IPS-20b (cell line): Measurements from ENCODE around the gene C2CD2.

Source experiments
- H3K27ac ChIP-seq: one replicate; pipeline ENCODE4 v1.5.1; 2013; ENCODE audit warnings: low read length
- H3K27me3 ChIP-seq: 2 replicates; pipeline ENCODE4 v1.6.1; 2013; ENCODE audit warnings: mild to moderate bottlenecking, low read length, inconsistent platforms; ENCODE audit not compliant: insufficient read depth
- H3K36me3 ChIP-seq: 2 replicates; pipeline ENCODE4 v1.6.1; 2013; ENCODE audit warnings: low read depth, mild to moderate bottlenecking, inconsistent platforms, low read length, moderate library complexity; ENCODE audit not compliant: insufficient read depth
- H3K4me1 ChIP-seq: 2 replicates; pipeline ENCODE4 v1.6.1; 2013; ENCODE audit warnings: mild to moderate bottlenecking, control low read depth, inconsistent platforms, low read length, moderate library complexity; ENCODE audit not compliant: insufficient read depth
- H3K4me3 ChIP-seq: 2 replicates; pipeline ENCODE4 v1.5.1; 2013; ENCODE audit warnings: mild to moderate bottlenecking, low read length, inconsistent platforms
- H3K9ac ChIP-seq: 2 replicates; pipeline ENCODE4 v1.6.1; 2013; ENCODE audit warnings: low read depth, mild to moderate bottlenecking, inconsistent platforms, low read length, moderate library complexity
- H3K9me3 ChIP-seq: 2 replicates; pipeline ENCODE4 v1.6.1; 2013; ENCODE audit warnings: mild to moderate bottlenecking, low read depth, low read length, inconsistent platforms; ENCODE audit not compliant: insufficient read depth

The C2CD2 gene

DNA sequence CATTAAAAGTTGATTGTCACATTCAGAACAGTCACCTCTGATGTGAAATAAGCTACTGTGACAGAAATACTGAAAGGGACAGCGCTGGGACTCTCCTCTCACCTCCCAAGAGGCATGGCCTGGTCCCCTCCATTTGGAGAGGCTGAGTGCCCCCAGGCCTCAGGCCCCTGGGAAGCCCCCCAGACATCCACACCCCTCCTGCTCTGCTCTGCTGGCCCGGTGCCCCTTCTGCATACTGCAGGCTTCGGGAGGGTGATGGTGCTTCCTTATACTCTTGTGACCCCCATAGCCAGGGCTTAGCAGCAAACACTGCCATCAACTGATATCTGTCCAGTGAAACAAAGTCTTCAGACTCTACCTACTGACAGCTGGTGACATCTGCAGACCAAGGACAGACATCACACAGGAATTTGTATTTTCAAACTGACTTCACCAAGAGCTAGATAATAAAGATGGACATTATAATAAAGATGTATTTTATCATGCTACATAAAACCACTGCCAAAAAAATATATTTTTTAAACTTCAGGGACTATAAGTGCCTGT is 36.9 kb downstream of the C2CD2 start:
- no peaks in the 10 kb centered on the region for H3K9me3 ChIP-seq
- no peaks in the 10 kb centered on the region for H3K27me3 ChIP-seq
- no peak overlapping the region for H3K9ac ChIP-seq
- H3K36me3 ChIP-seq = peaks cover 15% of the 10 kb centered on the region; the same call in 1 of the 2 replicates
- no peak overlapping the region for H3K4me3 ChIP-seq
- no peaks in the 10 kb centered on the region for H3K4me1 ChIP-seq
- H3K27ac ChIP-seq = no peak overlapping the region

DNA sequence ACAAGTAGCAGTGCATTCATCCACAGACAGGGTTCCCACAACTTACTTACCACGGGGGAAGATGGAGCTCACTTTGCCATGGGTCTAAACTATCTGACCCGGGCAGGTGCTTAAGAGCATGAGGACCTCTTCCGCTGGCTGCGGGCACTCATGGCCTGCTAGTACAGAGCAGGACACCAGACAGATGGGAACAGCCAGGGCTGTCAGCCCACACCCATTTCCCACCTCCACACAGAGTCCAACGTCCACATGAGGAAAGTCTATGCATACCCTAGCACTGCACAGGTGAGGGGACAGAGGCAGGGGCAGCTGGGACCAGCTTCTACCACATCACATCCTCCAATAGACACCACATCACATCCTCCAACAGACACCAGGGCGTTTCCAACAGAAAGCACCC is 38.9 kb downstream of the C2CD2 start:
- no peaks in the 10 kb centered on the region for H3K27me3 ChIP-seq
- H3K9me3 ChIP-seq = no peaks in the 10 kb centered on the region
- peaks cover 21% of the 10 kb centered on the region; the same call in 1 of the 2 replicates for H3K36me3 ChIP-seq
- H3K4me1 ChIP-seq = no peaks in the 10 kb centered on the region
- no peak overlapping the region for H3K4me3 ChIP-seq
- no peak overlapping the region for H3K27ac ChIP-seq
- no peak overlapping the region for H3K9ac ChIP-seq

DNA sequence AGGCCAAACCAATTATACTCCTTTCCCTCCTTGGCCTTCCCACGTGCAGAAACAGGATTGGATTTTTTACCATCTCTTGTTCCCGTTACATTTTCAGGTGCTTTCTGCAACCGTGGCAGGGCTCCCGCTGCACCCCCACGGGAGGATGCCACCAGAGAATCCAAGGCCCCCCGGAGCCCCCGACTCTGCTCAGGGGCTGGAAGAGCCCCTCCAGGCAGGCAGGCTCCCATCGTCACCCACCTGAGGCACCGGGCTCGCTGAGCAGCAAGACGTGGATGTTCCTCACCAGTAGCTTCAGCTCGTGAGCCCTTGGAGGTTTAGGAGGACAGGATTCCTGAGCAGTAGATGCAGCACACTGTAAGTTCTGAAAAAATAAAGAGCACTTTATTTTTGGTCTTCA is 39.5 kb downstream of the C2CD2 start:
- Histone ChIP-seq H3K4me3 (no peak overlapping the region), H3K27me3 (no peaks in the 10 kb centered on the region), H3K4me1 (no peaks in the 10 kb centered on the region), H3K27ac (no peak overlapping the region), H3K9ac (no peak overlapping the region), H3K9me3 (no peaks in the 10 kb centered on the region), H3K36me3 (peaks cover 21% of the 10 kb centered on the region; the same call in 1 of the 2 replicates)

DNA sequence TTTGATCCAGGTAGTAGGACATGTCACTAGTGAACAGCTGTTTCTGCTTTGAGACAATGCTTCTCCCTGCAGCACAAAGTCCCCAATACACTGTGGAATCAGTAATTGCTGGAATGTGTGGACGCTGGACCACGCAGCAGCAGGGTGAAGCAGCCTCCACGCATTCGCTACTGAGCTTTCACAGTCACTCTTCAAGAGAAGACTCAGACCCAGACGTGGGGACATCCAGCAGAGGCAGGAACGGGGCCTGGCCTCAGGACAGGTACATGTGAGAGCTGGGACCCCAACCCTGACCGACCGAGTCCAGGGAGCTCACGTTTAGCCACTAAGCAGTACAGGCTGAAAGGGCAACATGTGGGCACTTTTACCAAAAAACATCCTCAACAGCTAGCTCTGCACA is 40.6 kb downstream of the C2CD2 start:
- no peaks in the 10 kb centered on the region for H3K27me3 ChIP-seq
- no peak overlapping the region for H3K27ac ChIP-seq
- peaks cover 21% of the 10 kb centered on the region; the same call in 1 of the 2 replicates for H3K36me3 ChIP-seq
- H3K4me3 ChIP-seq = no peak overlapping the region
- no peaks in the 10 kb centered on the region for H3K4me1 ChIP-seq
- H3K9me3 ChIP-seq = no peaks in the 10 kb centered on the region
- H3K9ac ChIP-seq = no peak overlapping the region

DNA sequence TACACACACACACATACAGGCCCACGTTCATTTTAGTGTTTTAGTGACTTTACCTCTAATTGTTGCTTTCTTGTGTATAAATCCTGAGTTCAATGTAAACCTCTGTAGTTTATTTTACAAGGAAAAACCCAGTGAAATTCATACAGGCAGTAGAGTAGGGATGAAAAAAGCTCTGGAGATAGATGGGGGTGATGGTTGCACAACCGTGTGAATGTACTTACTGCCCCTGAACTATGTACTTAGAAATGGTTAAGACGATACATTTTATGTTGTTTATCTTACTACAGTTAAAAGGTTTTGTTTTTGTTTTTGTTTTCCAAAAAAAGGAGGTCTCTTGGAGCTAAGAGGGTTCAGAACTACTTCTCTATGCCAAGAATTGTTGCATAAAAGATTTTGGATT is 45.0 kb downstream of the C2CD2 start:
- Histone ChIP-seq H3K4me3 (no peak overlapping the region), H3K9me3 (no peaks in the 10 kb centered on the region), H3K36me3 (peaks cover 7% of the 10 kb centered on the region; the same call in 1 of the 2 replicates), H3K9ac (no peak overlapping the region), H3K27ac (no peak overlapping the region), H3K27me3 (no peaks in the 10 kb centered on the region), H3K4me1 (no peaks in the 10 kb centered on the region)

DNA sequence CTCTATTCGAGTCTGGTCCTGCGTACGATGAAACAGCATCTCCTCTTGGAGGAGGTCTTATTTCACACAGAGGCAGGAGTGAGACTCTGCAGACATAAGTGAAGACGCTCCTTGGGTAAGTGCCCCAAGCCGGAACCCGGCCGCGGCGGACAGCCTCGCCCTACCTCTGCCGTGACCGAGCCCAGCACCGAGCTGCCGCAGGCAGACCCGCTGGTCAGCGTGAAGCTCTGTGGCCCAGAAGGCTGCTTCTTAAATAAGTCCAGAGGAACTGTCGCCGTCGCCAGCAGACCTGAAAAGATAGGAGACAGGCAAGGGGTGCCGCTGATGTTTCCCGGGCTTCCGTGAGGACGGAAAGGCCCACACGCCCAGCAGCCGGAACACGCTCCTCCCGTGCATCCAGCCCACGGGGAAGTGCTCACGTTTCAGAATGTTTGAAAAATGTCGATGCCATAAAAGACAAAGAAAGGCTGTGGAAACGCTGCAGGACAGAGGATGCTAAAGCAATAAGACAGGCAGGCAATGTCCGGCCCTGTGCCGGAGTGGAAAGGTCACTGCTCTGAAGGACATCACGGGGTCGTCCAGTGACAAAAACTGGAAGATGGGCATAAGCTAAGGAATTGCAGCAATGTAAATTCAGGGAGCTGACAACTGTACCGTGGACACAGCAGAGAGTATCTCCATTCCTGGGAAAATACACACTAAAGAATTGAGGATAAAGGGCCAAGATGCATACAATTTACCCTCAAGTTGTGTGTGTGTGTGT is 46.1 kb downstream of the C2CD2 start:
- Histone ChIP-seq H3K4me1 (no peaks in the 10 kb centered on the region), H3K36me3 (peaks cover 7% of the 10 kb centered on the region; the same call in 1 of the 2 replicates), H3K9me3 (no peaks in the 10 kb centered on the region), H3K27ac (no peak overlapping the region), H3K27me3 (no peaks in the 10 kb centered on the region), H3K4me3 (no peak overlapping the region), H3K9ac (no peak overlapping the region)

DNA sequence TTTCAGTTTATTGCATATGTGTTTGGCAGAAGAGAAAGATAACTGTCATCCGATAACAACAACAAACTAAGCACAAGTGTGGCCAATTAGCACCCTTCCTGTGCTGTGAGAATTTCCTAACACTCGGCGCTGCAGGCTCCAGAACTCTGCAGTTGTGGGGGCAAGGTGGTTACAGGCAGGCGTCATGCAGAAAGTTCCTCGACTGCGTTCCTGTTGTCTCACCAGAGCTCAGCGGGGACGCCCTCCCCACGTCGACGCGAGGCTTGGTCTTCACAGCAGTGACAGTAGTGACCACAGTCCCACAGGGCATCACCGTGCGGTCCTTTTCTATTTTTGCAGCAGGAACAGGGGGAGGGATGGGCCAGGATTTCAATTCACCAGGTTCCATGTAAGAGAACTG is 47.0 kb downstream of the C2CD2 start:
- H3K9me3 ChIP-seq = no peaks in the 10 kb centered on the region
- H3K4me1 ChIP-seq = no peaks in the 10 kb centered on the region
- H3K27ac ChIP-seq = no peak overlapping the region

DNA sequence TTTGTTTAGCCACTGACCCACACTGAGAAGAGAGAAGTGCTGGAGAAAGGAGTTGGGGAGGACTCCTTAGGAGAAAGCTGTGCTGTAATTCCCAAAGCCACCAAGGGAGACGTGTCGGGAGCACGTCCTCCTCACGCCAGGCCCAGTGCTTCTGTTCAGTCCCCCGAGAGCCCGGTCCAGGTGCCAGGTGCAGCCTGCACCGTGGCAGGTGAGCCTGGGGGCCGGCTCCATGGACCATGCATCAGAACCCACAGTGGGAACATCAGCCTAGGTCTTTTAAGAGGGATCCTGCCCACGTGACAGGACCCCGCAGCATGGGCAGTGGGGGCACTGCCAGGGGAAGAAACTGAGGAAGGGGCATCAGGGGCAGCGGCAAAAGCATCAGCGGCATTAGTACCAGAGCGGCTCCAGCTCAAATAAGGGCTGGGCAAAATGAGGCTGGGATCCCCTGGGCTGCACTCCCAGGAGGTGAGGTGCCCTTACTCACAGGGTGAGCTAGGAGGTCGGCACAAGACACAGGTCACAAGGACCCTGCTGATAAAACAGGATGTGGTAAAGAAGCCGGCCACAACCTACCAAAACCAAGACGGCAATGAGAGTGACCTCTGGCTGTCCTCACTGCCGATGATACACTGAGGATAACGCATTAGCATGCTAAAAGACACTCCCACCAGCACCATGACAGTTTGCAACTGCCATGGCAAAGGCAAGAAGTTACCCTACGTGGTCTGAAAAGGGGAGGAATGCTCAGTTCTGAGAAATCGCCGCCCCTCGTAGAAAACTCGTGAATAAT is 50.1 kb downstream of the C2CD2 start:
- no peak overlapping the region for H3K27ac ChIP-seq
- H3K27me3 ChIP-seq = no peaks in the 10 kb centered on the region
- no peak overlapping the region for H3K9ac ChIP-seq
- H3K4me1 ChIP-seq = no peaks in the 10 kb centered on the region
- 0 out of 2 replicates have a peak, but pooled peaks cover 4% of the 10 kb centered on the region for H3K36me3 ChIP-seq
- H3K9me3 ChIP-seq = no peaks in the 10 kb centered on the region
- H3K4me3 ChIP-seq = no peak overlapping the region

More for the DNA sequence above, 47.0 kb downstream of the C2CD2 start:
- no peak overlapping the region for H3K4me3 ChIP-seq
- peaks cover 4% of the 10 kb centered on the region; the same call in 1 of the 2 replicates for H3K36me3 ChIP-seq
- no peak overlapping the region for H3K9ac ChIP-seq
- no peaks in the 10 kb centered on the region for H3K27me3 ChIP-seq

DNA sequence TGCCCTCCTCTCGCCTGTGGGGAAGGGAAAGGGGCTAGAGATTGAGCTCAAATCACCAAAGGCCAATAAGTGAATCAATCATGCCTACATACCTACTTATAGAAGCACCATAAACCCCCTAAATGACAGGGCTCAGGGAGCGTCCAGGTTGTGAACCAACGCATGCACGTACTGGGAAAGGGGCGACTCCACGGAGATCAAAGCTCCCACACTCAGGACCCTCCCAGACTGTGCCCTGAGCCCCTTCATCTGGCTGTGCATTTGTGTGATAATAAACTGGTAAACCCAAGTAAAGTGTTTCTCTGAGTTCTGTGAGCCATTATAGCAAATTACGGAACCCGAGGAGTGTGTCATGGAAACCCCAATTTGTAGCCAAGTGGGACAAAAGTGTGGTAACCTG is 50.9 kb downstream of the C2CD2 start:
- Histone ChIP-seq H3K27me3 (no peaks in the 10 kb centered on the region), H3K36me3 (0 out of 2 replicates have a peak, but pooled peaks cover 4% of the 10 kb centered on the region), H3K4me1 (peaks cover 7% of the 10 kb centered on the region; the same call in 1 of the 2 replicates), H3K27ac (no peak overlapping the region), H3K9ac (no peak overlapping the region), H3K4me3 (no peak overlapping the region), H3K9me3 (no peaks in the 10 kb centered on the region)

DNA sequence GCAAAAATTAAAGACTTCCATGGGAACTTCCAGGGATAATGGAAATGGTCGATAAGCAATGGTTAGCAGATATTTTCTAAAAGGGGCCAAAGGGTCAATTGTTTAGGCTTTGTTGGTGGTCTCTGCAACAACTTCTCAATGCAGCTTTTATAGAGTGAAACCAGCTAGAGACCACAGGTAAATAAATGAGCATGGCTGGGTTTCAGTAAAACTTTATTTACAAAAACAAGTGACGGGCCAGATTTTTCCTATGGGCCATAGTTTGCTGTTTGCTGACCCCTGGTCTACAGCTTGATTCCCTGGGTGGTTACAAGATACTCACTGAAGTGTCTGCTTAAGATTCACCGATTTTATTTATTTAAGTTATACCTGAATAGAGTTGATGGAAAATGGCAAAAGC is 52.0 kb downstream of the C2CD2 start:
- no peak overlapping the region for H3K27ac ChIP-seq
- H3K27me3 ChIP-seq = no peaks in the 10 kb centered on the region
- H3K9me3 ChIP-seq = no peaks in the 10 kb centered on the region
- H3K4me3 ChIP-seq = no peak overlapping the region
- H3K9ac ChIP-seq = no peak overlapping the region
- H3K4me1 ChIP-seq = peaks cover 16% of the 10 kb centered on the region; the same call in 1 of the 2 replicates
- 0 out of 2 replicates have a peak, but pooled peaks cover 4% of the 10 kb centered on the region for H3K36me3 ChIP-seq

DNA sequence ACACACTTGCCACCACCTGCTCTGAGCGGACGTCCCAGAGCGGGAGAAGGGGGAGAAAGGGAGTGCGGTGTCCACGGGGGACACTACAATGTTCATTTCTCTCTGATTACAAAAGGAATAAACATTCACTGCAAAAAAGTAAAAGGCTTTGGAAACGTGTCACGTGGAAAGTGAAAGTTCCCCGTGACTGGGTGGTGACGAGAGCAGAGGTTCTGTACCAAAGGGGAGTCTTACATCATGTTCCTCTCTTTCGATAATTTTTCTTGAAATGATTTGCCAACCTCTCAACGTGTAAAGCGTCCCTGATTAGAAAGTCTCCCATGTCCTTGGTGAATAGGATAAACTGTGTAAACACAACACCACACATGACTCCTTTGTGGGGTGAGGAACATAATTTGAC is 52.7 kb downstream of the C2CD2 start:
- no peaks in the 10 kb centered on the region for H3K27me3 ChIP-seq
- H3K9ac ChIP-seq = no peak overlapping the region
- H3K36me3 ChIP-seq = 0 out of 2 replicates have a peak, but pooled peaks cover 4% of the 10 kb centered on the region
- H3K4me1 ChIP-seq = peaks cover 18% of the 10 kb centered on the region; the same call in 1 of the 2 replicates
- no peak overlapping the region for H3K4me3 ChIP-seq
- H3K27ac ChIP-seq = no peak overlapping the region
- no peaks in the 10 kb centered on the region for H3K9me3 ChIP-seq
